G401 (cell line): ENCODE results near the gene PNMA8B. TPM values are rescaled to one million over a fixed set of nuclear protein-coding genes. Genes with fewer than 3 reads are reported as not detected.

Experiments used
- total RNA-seq: library from RNA; depleted of rRNA; stranded (reverse); fragments of >200 nt; shearing (Covaris generic); gene quantifications from 2 replicates; pipeline ENCODE4 v1.2.3, GENCODE V29; 2014; rRNA removed

Gene PNMA8B
- total RNA-seq, 1 experiment from 2014 or later: not detected

Other genes starting within 250 kb of the PNMA8B start
- gene HIF3A, start 198.8 kb downstream of the PNMA8B start, total RNA-seq: not detected in 2 replicates
- 125 and 155 TPM in 2 replicates for gene PPP5C, start 148.8 kb downstream of the PNMA8B start, total RNA-seq
- 74.2 and 93.6 TPM in 2 replicates for gene CCDC8, start 82.3 kb downstream of the PNMA8B start, total RNA-seq
- not detected in 2 replicates for gene PNMA8C, start 66.9 kb downstream of the PNMA8B start, total RNA-seq
- 40.3 and 40.5 TPM in 2 replicates for gene PNMA8A, start 24.3 kb downstream of the PNMA8B start, total RNA-seq
- 109 and 147 TPM in 2 replicates for gene CALM3, start 105.5 kb upstream of the PNMA8B start, total RNA-seq
- 1.7 and 16.2 TPM in 2 replicates for gene PTGIR, start 129.2 kb upstream of the PNMA8B start, total RNA-seq
- not detected in 2 replicates for gene GNG8, start 140.3 kb upstream of the PNMA8B start, total RNA-seq
- gene DACT3, start 165.3 kb upstream of the PNMA8B start, total RNA-seq: 12.0 and 16.3 TPM in 2 replicates
- 14.6 and 19.9 TPM in 2 replicates for gene PRKD2, start 221.2 kb upstream of the PNMA8B start, total RNA-seq